ENCODE measurements around the gene TPST1. TPM values are rescaled to one million over a fixed set of nuclear protein-coding genes. Genes with fewer than 3 reads are reported as not detected.

TPST1 gene
- total RNA-seq, 2 donors from 2014 or later, result 9.0 to 9.3 TPM

DNA sequence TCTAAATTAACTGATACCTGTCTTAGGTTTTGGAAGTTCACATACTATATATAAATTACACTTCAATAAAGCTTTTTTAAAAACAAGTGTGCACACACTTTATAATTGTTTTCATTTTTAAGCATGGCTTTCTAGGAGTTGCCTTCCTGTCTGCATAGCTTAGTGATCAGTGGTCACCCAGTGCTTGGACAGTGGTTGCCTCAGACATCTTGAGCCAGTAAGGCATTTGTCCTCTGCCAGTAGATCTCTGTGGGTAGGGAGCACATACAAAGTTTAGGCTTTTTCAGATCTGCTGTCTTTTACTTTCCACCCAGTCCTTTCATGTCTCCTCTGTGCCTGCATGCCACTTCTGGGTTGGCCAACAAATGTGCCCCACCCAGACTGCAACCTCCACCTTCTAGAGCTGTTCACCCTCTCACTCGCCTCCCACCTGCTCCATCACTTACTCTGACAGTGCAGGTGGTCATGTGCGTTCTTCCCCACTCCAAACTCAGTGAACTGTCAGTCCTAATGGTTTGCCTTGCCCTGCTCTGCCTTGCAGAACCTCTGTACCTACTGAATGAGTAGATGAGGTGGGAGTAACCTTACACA, 31.7 kb downstream of the TPST1 start:
- Histone ChIP-seq H3K27ac (no peak overlapping the region), H3K4me1 (no peaks in the 10 kb centered on the region), H3K9me3 (no peaks in the 10 kb centered on the region), H3K36me3 (no peaks in the 10 kb centered on the region), H3K4me3 (no peak overlapping the region), H3K27me3 (no peaks in the 10 kb centered on the region)
- TF ChIP-seq, protein P1, sequence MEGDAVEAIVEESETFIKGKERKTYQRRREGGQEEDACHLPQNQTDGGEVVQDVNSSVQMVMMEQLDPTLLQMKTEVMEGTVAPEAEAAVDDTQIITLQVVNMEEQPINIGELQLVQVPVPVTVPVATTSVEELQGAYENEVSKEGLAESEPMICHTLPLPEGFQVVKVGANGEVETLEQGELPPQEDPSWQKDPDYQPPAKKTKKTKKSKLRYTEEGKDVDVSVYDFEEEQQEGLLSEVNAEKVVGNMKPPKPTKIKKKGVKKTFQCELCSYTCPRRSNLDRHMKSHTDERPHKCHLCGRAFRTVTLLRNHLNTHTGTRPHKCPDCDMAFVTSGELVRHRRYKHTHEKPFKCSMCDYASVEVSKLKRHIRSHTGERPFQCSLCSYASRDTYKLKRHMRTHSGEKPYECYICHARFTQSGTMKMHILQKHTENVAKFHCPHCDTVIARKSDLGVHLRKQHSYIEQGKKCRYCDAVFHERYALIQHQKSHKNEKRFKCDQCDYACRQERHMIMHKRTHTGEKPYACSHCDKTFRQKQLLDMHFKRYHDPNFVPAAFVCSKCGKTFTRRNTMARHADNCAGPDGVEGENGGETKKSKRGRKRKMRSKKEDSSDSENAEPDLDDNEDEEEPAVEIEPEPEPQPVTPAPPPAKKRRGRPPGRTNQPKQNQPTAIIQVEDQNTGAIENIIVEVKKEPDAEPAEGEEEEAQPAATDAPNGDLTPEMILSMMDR (IDR thresholded peaks at IDR 0.05), result no peak
- DNase-seq (ENCODE audit: low spot score), result no peak

DNA sequence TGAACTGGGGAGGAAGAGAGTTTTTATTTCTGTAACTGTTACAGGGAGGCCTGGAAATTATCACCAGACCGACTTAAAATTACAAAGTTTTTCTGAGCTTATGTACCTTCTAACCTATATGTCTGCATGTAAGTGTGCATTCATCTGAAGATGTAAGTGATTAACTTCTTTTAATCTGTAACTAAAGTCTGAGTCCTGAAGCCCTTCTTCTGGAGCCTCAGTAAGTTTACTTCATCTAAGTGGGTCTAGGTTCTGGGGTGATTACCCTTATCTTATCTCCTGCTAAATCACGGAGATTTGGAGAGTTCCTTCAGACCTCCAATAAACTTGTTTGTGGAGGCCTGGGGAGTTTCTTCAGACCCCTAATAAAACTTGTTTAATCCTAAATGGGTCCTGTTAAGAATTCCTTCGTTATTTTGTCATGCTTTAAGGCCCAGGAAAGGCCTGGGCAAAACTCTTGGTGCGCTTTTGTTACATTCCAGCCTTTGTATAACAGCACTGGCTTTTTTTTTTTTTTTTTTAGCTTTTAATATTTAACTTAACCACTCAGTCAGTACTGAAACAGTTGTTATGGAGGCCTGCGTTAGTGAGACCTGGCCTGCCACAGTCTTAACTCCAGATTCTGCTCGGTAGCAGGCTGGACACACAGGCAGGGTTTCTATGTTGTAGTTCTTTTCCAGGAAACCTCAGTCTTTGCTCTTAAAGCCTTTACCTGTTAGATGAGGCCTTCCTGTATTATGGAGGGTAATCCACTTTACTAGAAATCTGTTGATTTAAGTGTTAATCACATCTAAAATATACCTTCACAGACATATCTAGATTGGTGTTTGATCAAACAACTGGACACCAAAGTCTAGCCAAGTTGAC, 33.0 kb downstream of the TPST1 start:
- H3K4me1 ChIP-seq, result no peaks in the 10 kb centered on the region
- H3K27ac ChIP-seq, result no peak overlapping the region
- H3K4me3 ChIP-seq, result no peak overlapping the region
- DNase-seq (ENCODE audit: low spot score), result no peak
- H3K36me3 ChIP-seq, result no peaks in the 10 kb centered on the region
- H3K9me3 ChIP-seq, result no peaks in the 10 kb centered on the region
- H3K27me3 ChIP-seq, result no peaks in the 10 kb centered on the region
- TF ChIP-seq, protein P1 (IDR thresholded peaks at IDR 0.05), result no peak

DNA sequence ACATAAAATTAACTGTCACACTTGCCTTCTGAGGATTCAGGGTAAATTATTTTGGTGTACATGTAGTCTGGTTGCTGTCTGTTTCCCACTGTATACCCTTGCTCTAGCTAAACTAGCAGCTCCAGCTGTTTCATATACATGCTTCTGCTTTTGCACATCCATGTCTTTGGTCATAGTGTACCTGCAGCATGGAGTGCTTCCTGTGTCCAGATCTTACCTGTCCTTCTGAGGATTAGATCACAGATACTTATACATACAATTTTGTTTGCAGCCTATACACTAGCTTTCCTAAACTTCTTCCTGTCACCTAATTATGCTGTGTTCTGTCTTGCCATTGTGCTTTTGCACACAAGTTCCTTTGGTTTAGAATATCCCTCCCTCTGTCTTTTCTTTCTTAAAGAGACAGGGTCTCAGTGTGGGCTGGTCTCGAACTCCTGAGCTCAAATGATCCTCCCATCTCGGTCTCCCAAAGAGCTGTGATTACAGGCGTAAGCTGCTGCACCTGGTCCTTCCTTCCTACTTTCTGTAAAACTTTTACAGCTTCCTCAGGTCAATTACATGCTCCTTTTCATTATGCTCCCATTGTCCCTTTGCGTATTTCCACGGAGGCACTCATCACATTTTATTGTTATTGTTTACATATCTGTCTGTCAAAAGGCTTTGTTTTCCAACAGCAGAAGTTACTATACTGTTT, 33.8 kb downstream of the TPST1 start:
- no peak for DNase-seq (ENCODE audit: low spot score)
- H3K4me3 ChIP-seq, result no peak overlapping the region
- H3K27me3 ChIP-seq, result no peaks in the 10 kb centered on the region
- no peaks in the 10 kb centered on the region for H3K4me1 ChIP-seq
- no peaks in the 10 kb centered on the region for H3K9me3 ChIP-seq
- no peaks in the 10 kb centered on the region for H3K36me3 ChIP-seq
- TF ChIP-seq, protein P1 (IDR thresholded peaks at IDR 0.05), result no peak
- no peak overlapping the region for H3K27ac ChIP-seq

DNA sequence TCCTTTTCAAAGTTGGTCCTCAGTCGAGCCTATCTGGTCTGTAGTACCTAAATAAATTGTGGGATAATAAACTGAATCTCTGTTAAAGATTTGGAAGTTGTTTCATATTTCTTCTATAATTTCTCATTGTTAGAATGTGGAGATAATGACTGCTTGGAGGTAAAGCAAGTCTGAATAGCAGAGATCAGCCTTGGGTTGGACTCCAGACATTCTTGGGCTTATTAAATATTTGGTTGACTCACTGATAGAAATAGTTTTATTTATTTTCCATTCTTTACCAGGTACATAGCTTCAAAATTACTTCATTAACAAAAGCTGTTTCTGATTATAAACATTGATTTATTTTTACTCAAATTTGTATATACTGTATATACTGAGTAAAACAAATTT, 34.3 kb downstream of the TPST1 start:
- Histone ChIP-seq H3K4me3 (no peak overlapping the region), H3K4me1 (no peaks in the 10 kb centered on the region), H3K36me3 (no peaks in the 10 kb centered on the region), H3K27ac (no peak overlapping the region), H3K27me3 (no peaks in the 10 kb centered on the region), H3K9me3 (no peaks in the 10 kb centered on the region)
- DNase-seq (ENCODE audit: low spot score), result no peak
- TF ChIP-seq, protein P1 (IDR thresholded peaks at IDR 0.05), result no peak

DNA sequence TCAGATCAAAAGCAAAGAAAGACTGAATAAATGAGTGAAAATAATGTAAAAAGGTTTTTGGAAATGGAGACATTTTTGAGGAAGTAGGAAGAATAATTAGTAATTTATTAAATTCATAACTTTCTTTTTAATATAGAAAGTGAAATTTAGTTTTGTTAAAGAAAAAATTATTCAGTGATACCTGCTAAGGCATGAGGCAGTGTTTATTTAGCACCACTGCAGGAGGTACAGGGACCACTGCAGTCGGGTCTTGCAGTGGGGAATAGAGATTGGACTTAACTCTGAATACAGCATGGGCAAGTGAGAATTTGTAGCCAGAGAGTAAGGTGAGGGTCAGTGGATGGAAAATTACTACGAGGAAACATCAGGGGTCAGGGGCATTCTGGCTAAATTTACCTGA, 39.9 kb downstream of the TPST1 start:
- Histone ChIP-seq H3K4me3 (no peak overlapping the region), H3K9me3 (no peaks in the 10 kb centered on the region), H3K4me1 (no peaks in the 10 kb centered on the region), H3K27ac (no peak overlapping the region), H3K36me3 (no peaks in the 10 kb centered on the region), H3K27me3 (no peaks in the 10 kb centered on the region)
- TF ChIP-seq, protein P1 (IDR thresholded peaks at IDR 0.05), result no peak
- no peak for DNase-seq (ENCODE audit: low spot score)
